ENCODE results near the gene THEM5.

THEM5 gene

DNA sequence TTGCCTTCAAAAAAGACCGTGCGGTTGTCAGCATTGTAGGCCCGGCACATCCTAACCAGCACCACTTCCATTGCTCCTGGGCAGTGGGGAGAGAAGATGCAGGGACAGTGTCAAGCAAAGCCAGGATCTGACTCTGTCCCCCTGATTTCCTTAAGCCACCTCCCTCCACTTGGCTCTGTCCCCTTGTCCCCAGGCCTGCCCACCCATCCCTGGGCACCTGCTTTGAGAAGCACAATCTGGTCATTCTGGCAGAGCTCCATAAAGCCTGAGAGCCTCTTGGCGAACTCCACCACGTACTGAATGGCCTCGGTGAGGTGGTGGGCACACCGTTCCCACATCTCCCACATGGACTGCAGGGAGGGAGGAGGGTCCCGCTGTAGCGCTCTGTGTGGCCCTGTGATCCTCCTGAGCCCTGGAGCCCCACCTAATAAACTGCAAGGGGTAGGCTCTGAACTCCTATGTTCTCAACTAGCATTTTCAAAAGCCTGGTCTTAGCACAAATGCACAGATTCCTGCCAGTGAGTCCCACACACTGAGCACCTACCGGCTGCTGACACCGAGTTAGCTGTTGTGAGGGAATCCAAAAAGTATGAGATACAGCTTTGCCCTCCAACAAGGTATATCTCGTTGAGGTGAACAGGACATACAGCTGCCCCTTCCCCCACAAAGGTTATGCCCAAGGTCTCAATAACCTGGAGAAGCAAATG is 40.1 kb downstream of the THEM5 start (continued):
- TF ChIP-seq, protein P1, sequence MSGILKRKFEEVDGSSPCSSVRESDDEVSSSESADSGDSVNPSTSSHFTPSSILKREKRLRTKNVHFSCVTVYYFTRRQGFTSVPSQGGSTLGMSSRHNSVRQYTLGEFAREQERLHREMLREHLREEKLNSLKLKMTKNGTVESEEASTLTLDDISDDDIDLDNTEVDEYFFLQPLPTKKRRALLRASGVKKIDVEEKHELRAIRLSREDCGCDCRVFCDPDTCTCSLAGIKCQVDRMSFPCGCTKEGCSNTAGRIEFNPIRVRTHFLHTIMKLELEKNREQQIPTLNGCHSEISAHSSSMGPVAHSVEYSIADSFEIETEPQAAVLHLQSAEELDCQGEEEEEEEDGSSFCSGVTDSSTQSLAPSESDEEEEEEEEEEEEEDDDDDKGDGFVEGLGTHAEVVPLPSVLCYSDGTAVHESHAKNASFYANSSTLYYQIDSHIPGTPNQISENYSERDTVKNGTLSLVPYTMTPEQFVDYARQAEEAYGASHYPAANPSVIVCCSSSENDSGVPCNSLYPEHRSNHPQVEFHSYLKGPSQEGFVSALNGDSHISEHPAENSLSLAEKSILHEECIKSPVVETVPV (CRISPR knock-in tag; IDR thresholded peaks at IDR 0.05): no peak

DNA sequence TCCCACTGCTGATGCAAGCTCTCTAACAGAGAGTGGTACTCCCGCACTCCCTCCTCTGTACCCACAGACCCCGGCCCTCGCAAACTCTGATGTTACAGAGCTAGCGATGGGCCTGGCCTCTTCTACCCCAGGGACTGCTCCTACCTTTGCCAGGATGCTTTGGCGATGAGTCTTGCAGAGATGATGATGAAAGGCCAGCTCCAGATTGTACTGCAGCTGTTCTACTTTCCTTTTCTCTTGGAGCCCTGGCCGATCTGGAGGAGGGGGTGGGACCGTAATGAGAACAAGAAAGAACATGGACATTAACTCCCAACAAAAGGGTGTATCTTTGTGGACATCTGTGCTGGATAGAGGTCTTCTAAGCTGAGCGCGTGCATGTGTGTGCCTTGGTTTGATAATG is 42.3 kb downstream of the THEM5 start:
- no peak for ATAC-seq
- no peak for TF ChIP-seq ZFP30 (CRISPR knock-in tag; IDR thresholded peaks at IDR 0.05)
- TF ChIP-seq ARNTL (CRISPR knock-in tag; IDR thresholded peaks at IDR 0.05; ENCODE audit: borderline replicate concordance, low read depth): no peak
- no peak for TF ChIP-seq TOX (CRISPR knock-in tag; IDR thresholded peaks at IDR 0.05; ENCODE audit: borderline replicate concordance)
- no peak for TF ChIP-seq ZFP3 (CRISPR knock-in tag; IDR thresholded peaks at IDR 0.05)
- no peak for TF ChIP-seq OSR1 (CRISPR knock-in tag; IDR thresholded peaks at IDR 0.05)
- TF ChIP-seq ZNF565 (CRISPR knock-in tag; conservative IDR thresholded peaks at IDR 0.05; ENCODE audit: low read depth): no peak
- TF ChIP-seq ZNF8 (CRISPR knock-in tag; IDR thresholded peaks at IDR 0.05): no peak
- no peak for TF ChIP-seq SNAI2 (CRISPR knock-in tag; IDR thresholded peaks at IDR 0.05)
- no peak for TF ChIP-seq RARB (CRISPR knock-in tag; IDR thresholded peaks at IDR 0.05)
- TF ChIP-seq, protein P2, sequence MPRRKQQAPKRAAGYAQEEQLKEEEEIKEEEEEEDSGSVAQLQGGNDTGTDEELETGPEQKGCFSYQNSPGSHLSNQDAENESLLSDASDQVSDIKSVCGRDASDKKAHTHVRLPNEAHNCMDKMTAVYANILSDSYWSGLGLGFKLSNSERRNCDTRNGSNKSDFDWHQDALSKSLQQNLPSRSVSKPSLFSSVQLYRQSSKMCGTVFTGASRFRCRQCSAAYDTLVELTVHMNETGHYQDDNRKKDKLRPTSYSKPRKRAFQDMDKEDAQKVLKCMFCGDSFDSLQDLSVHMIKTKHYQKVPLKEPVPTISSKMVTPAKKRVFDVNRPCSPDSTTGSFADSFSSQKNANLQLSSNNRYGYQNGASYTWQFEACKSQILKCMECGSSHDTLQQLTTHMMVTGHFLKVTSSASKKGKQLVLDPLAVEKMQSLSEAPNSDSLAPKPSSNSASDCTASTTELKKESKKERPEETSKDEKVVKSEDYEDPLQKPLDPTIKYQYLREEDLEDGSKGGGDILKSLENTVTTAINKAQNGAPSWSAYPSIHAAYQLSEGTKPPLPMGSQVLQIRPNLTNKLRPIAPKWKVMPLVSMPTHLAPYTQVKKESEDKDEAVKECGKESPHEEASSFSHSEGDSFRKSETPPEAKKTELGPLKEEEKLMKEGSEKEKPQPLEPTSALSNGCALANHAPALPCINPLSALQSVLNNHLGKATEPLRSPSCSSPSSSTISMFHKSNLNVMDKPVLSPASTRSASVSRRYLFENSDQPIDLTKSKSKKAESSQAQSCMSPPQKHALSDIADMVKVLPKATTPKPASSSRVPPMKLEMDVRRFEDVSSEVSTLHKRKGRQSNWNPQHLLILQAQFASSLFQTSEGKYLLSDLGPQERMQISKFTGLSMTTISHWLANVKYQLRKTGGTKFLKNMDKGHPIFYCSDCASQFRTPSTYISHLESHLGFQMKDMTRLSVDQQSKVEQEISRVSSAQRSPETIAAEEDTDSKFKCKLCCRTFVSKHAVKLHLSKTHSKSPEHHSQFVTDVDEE (CRISPR knock-in tag; IDR thresholded peaks at IDR 0.05): no peak
- no peak for TF ChIP-seq TCF4 (CRISPR knock-in tag; IDR thresholded peaks at IDR 0.05; ENCODE audit: borderline replicate concordance)
- no peak for TF ChIP-seq BACH2 (CRISPR knock-in tag; IDR thresholded peaks at IDR 0.05; ENCODE audit: borderline replicate concordance)
- no peak for TF ChIP-seq ZNF70 (CRISPR knock-in tag; IDR thresholded peaks at IDR 0.05)
- TF ChIP-seq, protein P3, sequence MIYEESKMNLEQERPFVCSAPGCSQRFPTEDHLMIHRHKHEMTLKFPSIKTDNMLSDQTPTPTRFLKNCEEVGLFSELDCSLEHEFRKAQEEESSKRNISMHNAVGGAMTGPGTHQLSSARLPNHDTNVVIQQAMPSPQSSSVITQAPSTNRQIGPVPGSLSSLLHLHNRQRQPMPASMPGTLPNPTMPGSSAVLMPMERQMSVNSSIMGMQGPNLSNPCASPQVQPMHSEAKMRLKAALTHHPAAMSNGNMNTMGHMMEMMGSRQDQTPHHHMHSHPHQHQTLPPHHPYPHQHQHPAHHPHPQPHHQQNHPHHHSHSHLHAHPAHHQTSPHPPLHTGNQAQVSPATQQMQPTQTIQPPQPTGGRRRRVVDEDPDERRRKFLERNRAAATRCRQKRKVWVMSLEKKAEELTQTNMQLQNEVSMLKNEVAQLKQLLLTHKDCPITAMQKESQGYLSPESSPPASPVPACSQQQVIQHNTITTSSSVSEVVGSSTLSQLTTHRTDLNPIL (CRISPR knock-in tag; IDR thresholded peaks at IDR 0.05; ENCODE audit: low read depth): no peak

DNA sequence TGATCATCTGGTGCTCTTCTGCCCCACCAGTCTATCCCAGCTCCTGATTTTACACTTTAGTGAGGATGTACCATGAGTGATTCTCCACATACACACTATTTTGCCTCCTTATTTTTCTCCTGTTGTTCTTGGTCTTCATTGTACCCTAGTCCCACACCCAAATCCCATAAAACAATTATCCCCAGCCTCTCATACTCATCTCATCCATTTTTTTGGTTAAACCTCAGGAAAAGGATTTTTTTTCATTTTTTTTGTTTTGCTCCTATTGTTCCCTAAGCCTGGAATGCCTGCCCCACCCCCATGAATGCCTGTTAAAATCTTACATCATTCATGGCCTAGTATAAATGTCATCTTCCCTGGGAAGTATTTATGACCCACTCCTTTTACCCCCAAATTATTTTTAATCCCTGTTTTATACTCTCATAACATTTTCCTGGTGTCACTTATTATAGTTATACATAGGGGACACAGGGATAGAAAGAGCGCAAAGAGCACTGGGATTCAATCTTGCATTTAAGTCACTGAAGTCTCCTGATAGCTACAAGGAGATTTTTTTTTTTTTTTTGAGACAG is 43.4 kb downstream of the THEM5 start:
- ATAC-seq: no peak

More for the DNA sequence above, 43.4 kb downstream of the THEM5 start:
- TF ChIP-seq ZC3H10 (CRISPR knock-in tag; IDR thresholded peaks at IDR 0.05) (no peak), TOX (CRISPR knock-in tag; IDR thresholded peaks at IDR 0.05; ENCODE audit: borderline replicate concordance) (no peak), ISL1 (CRISPR knock-in tag; IDR thresholded peaks at IDR 0.05) (no peak), ARNTL (CRISPR knock-in tag; IDR thresholded peaks at IDR 0.05; ENCODE audit: borderline replicate concordance, low read depth) (no peak)
- TF ChIP-seq, protein P1 (CRISPR knock-in tag; IDR thresholded peaks at IDR 0.05): no peak
- TF ChIP-seq, protein P4, sequence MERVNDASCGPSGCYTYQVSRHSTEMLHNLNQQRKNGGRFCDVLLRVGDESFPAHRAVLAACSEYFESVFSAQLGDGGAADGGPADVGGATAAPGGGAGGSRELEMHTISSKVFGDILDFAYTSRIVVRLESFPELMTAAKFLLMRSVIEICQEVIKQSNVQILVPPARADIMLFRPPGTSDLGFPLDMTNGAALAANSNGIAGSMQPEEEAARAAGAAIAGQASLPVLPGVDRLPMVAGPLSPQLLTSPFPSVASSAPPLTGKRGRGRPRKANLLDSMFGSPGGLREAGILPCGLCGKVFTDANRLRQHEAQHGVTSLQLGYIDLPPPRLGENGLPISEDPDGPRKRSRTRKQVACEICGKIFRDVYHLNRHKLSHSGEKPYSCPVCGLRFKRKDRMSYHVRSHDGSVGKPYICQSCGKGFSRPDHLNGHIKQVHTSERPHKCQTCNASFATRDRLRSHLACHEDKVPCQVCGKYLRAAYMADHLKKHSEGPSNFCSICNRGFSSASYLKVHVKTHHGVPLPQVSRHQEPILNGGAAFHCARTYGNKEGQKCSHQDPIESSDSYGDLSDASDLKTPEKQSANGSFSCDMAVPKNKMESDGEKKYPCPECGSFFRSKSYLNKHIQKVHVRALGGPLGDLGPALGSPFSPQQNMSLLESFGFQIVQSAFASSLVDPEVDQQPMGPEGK (CRISPR knock-in tag; IDR thresholded peaks at IDR 0.05; ENCODE audit: borderline replicate concordance): no peak
